ENCODE results near the gene MALRD1.

Gene MALRD1

DNA sequence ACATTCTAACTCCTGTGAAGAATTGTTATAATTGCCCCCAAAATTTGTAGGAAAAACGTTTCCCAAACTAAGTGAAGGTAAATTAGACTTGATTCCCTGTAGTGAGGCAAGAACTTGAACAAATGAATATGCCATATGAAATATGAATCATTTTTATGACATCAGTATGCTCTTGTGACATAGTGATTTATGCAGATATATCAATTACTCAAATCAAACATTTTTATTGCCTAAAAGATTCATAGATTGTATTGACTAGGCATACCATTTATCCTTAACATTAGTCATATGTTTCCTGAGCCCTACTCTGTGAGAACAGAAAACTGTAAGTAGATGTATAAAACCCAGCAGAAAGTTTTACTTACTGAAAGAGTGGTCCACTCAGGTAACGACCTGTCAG is 245.6 kb downstream of the MALRD1 start:
- Histone ChIP-seq H3K27me3 (ENCODE audit: insufficient read depth, low read length) (no peaks in the 10 kb centered on the region), H3K9me3 (ENCODE audit: insufficient read depth, low read depth, low read length) (no peaks in the 10 kb centered on the region), H3K4me1 (ENCODE audit: insufficient read depth, low read length) (peaks cover 6% of the 10 kb centered on the region; the same call in 1 of the 2 replicates), H3K36me3 (ENCODE audit: insufficient read depth, low read length) (no peaks in the 10 kb centered on the region), H3K4me3 (ENCODE audit: low read length) (no peak overlapping the region), H3K27ac (ENCODE audit: low read depth, low read length) (no peak overlapping the region), H3K9ac (ENCODE audit: low read depth, low read length) (no peak overlapping the region)
- WGBS = 74% methylated on average over 2 of the region's 2 CpGs

DNA sequence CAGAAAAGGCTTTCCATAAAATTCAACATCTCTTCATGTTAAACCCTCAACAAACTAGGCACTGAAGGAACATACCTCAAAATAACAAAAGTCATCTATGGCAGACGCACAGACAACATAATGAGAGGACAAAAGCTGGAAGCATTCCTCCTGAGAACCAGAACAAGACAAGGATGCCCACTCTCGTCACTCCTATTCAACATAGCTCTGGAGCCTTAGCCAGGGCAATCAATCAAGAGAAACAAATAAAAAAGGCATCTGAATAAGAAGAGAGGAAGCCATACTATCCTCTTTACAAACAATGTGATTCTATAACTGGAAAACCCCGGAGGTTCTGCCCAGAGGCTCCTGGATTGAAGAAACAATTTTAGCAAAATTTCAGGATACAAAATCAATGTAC is 251.0 kb downstream of the MALRD1 start:
- no peak overlapping the region for H3K4me3 ChIP-seq (ENCODE audit: low read length)
- no peaks in the 10 kb centered on the region for H3K9me3 ChIP-seq (ENCODE audit: insufficient read depth, low read depth, low read length)
- WGBS = 85% methylated on average over 3 of the region's 3 CpGs
- no peak overlapping the region for H3K9ac ChIP-seq (ENCODE audit: low read depth, low read length)
- no peaks in the 10 kb centered on the region for H3K36me3 ChIP-seq (ENCODE audit: insufficient read depth, low read length)
- peaks cover 6% of the 10 kb centered on the region; the same call in 1 of the 2 replicates for H3K4me1 ChIP-seq (ENCODE audit: insufficient read depth, low read length)
- H3K27ac ChIP-seq (ENCODE audit: low read depth, low read length) = no peak overlapping the region
- H3K27me3 ChIP-seq (ENCODE audit: insufficient read depth, low read length) = no peaks in the 10 kb centered on the region

DNA sequence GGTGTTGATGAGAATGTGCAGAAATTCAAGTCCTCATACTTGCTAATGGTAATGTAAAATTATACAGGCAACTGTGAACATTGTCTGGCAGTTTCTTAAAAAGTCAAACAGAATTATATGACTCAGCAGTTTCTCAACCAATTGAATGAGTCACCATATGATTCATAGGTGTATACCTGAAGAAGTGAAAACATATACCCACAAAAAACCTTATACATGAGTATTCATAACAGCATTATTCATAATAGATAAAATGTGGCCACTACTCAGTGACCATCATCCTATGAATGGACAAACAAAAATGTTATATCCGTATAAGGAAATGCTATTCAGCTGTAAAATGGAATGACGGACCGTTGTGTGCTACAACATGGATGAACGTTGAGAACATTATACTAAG is 253.5 kb downstream of the MALRD1 start:
- Histone ChIP-seq H3K27ac (ENCODE audit: low read depth, low read length) (no peak overlapping the region), H3K9ac (ENCODE audit: low read depth, low read length) (no peak overlapping the region), H3K36me3 (ENCODE audit: insufficient read depth, low read length) (no peaks in the 10 kb centered on the region), H3K4me1 (ENCODE audit: insufficient read depth, low read length) (peaks cover 6% of the 10 kb centered on the region; the same call in 1 of the 2 replicates), H3K9me3 (ENCODE audit: insufficient read depth, low read depth, low read length) (no peaks in the 10 kb centered on the region), H3K4me3 (ENCODE audit: low read length) (no peak overlapping the region), H3K27me3 (ENCODE audit: insufficient read depth, low read length) (no peaks in the 10 kb centered on the region)
- WGBS = 96% methylated on average over 4 of the region's 4 CpGs

DNA sequence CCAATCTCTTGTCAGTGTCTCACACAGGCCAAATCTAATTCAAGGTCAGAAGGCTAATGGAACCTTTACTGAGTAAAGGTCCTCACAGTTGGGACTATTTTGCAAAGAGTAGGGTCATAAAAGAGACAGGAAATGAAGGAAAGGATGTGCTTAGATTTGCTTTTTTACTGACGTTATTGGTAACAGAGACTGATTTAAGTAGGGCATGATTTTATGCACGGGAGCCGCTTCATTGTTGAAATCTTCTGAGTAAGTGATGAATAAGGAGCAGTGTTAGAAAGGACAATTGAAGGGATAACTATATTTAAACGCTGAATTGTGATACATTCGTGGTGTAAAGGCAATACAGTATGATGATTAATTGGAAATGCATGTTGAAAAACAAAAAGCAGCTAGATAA is 261.5 kb downstream of the MALRD1 start:
- Histone ChIP-seq H3K9me3 (ENCODE audit: insufficient read depth, low read depth, low read length) (no peaks in the 10 kb centered on the region), H3K4me3 (ENCODE audit: low read length) (no peak overlapping the region), H3K9ac (ENCODE audit: low read depth, low read length) (no peak overlapping the region), H3K4me1 (ENCODE audit: insufficient read depth, low read length) (no peaks in the 10 kb centered on the region), H3K27ac (ENCODE audit: low read depth, low read length) (no peak overlapping the region), H3K27me3 (ENCODE audit: insufficient read depth, low read length) (no peaks in the 10 kb centered on the region), H3K36me3 (ENCODE audit: insufficient read depth, low read length) (no peaks in the 10 kb centered on the region)
- 89% methylated on average over 5 of the region's 5 CpGs for WGBS

DNA sequence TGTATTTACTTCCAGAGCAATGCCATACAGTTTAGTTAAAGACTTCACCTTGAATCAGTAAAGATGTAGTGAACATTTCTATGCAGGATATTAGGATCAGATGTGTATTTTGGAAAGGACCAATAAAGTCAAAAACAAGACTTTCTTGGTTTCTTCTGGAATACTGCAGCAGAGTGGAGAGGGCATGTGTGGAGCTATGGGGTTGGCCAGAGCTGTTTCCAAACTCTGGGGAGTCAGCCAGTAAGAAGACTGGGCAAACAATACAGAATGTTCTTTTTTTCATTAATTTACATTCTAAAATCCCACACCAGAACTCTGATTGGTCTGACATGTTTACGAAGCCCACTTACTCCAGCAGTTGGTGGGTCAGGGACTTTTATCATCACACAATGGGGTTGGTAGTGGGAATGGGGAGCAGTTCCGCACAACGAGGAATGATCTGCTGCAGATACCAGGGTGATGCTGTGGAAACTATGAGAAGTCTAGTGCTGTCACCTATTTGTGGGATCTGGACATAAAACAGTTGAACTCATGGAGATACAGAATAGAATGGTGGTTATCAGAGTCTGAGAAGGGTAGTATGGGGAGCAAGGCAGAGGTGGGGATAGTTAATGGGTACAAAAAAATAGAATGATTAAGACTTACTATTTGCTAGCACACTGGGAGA is 267.7 kb downstream of the MALRD1 start:
- no peaks in the 10 kb centered on the region for H3K9me3 ChIP-seq (ENCODE audit: insufficient read depth, low read depth, low read length)
- no peaks in the 10 kb centered on the region for H3K27me3 ChIP-seq (ENCODE audit: insufficient read depth, low read length)
- H3K27ac ChIP-seq (ENCODE audit: low read depth, low read length) = no peak overlapping the region
- 96% methylated on average over 3 of the region's 3 CpGs for WGBS
- H3K4me1 ChIP-seq (ENCODE audit: insufficient read depth, low read length) = no peaks in the 10 kb centered on the region
- H3K36me3 ChIP-seq (ENCODE audit: insufficient read depth, low read length) = no peaks in the 10 kb centered on the region
- H3K4me3 ChIP-seq (ENCODE audit: low read length) = no peak overlapping the region
- H3K9ac ChIP-seq (ENCODE audit: low read depth, low read length) = no peak overlapping the region

DNA sequence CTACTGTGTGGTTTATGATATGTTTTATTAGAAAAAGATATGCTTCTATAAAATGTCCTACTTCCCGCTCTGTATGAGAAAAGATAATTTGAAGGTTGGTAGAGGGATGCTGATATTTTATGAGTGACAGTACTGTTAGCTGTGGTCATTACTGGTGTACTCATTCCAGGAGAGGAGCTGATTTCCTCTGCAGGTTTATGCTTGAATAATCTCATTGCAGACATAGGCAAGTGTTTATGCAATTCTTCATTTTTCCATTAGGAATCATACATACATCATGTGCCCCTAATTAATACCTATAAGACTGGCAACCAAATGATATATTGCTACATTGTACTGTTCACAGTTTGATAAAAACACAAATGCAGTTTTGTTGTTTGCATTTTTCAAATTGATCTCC is 269.4 kb downstream of the MALRD1 start:
- Histone ChIP-seq H3K4me3 (ENCODE audit: low read length) (no peak overlapping the region), H3K4me1 (ENCODE audit: insufficient read depth, low read length) (no peaks in the 10 kb centered on the region), H3K27ac (ENCODE audit: low read depth, low read length) (no peak overlapping the region), H3K9me3 (ENCODE audit: insufficient read depth, low read depth, low read length) (no peaks in the 10 kb centered on the region), H3K9ac (ENCODE audit: low read depth, low read length) (no peak overlapping the region), H3K36me3 (ENCODE audit: insufficient read depth, low read length) (no peaks in the 10 kb centered on the region), H3K27me3 (ENCODE audit: insufficient read depth, low read length) (no peaks in the 10 kb centered on the region)
- WGBS = 93% methylated on average over 1 of the region's 1 CpG

DNA sequence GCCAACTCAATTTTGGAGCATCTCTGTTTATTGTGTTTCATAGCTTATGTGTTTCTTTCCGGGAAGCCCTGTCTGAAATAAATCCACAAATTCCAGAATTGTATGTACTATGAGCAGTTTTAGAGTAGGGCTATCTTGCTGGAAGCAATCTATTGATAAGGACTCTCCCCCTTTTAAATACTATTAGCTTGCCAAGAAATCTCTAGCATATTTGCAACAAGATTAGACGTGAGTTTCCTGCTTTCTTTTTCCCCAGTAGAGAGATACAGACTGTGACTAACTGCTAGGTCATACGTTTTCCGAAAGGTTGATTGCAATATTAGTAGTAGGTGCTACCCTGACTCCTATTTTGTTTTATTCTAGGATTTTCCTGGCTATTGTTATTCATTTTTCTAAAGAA is 277.0 kb downstream of the MALRD1 start:
- Histone ChIP-seq H3K9ac (ENCODE audit: low read depth, low read length) (no peak overlapping the region), H3K27ac (ENCODE audit: low read depth, low read length) (no peak overlapping the region), H3K9me3 (ENCODE audit: insufficient read depth, low read depth, low read length) (no peaks in the 10 kb centered on the region), H3K4me1 (ENCODE audit: insufficient read depth, low read length) (no peaks in the 10 kb centered on the region), H3K36me3 (ENCODE audit: insufficient read depth, low read length) (no peaks in the 10 kb centered on the region), H3K4me3 (ENCODE audit: low read length) (no peak overlapping the region), H3K27me3 (ENCODE audit: insufficient read depth, low read length) (no peaks in the 10 kb centered on the region)
- 92% methylated on average over 2 of the region's 4 CpGs for WGBS

DNA sequence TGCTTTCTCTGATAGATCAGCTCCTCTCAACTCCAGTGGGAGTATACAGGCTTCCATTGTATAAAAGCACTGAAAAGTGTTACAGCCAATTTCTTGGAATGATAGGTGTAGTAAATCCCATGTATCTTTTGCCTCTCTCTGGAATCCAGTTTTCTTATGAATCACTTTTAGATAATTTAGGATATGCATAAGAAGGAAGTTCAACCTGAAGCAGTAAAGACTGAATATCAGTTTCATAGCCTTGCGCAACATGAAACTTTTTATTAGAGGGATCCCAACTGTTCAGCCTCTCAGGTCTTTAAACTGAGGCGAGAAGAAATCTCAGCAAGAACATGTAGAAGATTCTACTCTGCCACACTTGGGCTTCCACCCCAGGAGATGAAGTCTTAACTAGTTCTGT is 280.0 kb downstream of the MALRD1 start:
- WGBS = 97% methylated on average over 2 of the region's 2 CpGs

DNA sequence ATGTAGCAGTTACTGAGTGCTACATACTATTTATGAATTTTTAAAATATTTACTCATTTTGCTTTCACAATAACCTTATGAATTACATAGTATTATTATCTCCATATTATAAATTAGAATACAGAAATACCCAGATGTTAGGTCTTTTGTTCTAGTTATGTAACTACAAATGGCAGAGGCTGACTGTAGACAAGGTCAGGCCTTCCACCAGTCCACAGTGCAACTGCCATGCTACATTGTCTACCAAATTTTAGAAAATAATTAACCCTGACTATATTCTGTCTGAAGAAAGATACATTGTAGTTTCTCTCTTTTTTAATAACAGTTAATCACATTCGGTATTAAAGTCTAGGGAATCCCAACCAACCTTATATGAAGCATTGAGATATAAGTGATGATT is 280.9 kb downstream of the MALRD1 start:
- H3K9me3 ChIP-seq (ENCODE audit: insufficient read depth, low read depth, low read length) = no peaks in the 10 kb centered on the region
- no CpG with 5 or more reads among the region's 1 CpG for WGBS

More for the DNA sequence above, 280.0 kb downstream of the MALRD1 start:
- no peaks in the 10 kb centered on the region for H3K27me3 ChIP-seq (ENCODE audit: insufficient read depth, low read length)
- no peaks in the 10 kb centered on the region for H3K9me3 ChIP-seq (ENCODE audit: insufficient read depth, low read depth, low read length)
- H3K4me3 ChIP-seq (ENCODE audit: low read length) = no peak overlapping the region
- H3K4me1 ChIP-seq (ENCODE audit: insufficient read depth, low read length) = no peaks in the 10 kb centered on the region
- no peak overlapping the region for H3K9ac ChIP-seq (ENCODE audit: low read depth, low read length)
- H3K27ac ChIP-seq (ENCODE audit: low read depth, low read length) = no peak overlapping the region
- H3K36me3 ChIP-seq (ENCODE audit: insufficient read depth, low read length) = no peaks in the 10 kb centered on the region

DNA sequence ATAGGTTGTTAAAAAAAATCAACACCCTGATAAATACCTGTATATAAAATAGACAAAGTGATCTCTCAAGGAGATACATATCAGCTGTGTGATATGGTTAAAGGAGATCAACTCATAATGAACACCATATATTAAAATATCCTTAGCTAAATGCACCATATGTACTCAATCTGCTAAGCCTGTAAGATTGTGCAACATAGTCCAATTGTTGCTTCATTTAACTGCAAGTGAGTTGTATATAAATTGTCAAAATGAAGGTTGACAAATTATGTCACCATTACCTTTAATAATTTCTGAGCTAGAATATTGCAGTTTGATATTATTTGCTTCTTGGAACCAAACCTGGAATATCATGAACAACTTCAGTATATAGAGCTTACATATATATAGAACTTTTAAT is 283.7 kb downstream of the MALRD1 start:
- H3K9me3 ChIP-seq (ENCODE audit: insufficient read depth, low read depth, low read length) = no peaks in the 10 kb centered on the region
- no peak overlapping the region for H3K9ac ChIP-seq (ENCODE audit: low read depth, low read length)
- no peaks in the 10 kb centered on the region for H3K27me3 ChIP-seq (ENCODE audit: insufficient read depth, low read length)
- no peak overlapping the region for H3K27ac ChIP-seq (ENCODE audit: low read depth, low read length)
- no peaks in the 10 kb centered on the region for H3K4me1 ChIP-seq (ENCODE audit: insufficient read depth, low read length)
- no peaks in the 10 kb centered on the region for H3K36me3 ChIP-seq (ENCODE audit: insufficient read depth, low read length)
- H3K4me3 ChIP-seq (ENCODE audit: low read length) = no peak overlapping the region

More for the DNA sequence above, 280.9 kb downstream of the MALRD1 start:
- Histone ChIP-seq H3K36me3 (ENCODE audit: insufficient read depth, low read length) (no peaks in the 10 kb centered on the region), H3K27me3 (ENCODE audit: insufficient read depth, low read length) (no peaks in the 10 kb centered on the region), H3K4me1 (ENCODE audit: insufficient read depth, low read length) (no peaks in the 10 kb centered on the region), H3K27ac (ENCODE audit: low read depth, low read length) (no peak overlapping the region), H3K4me3 (ENCODE audit: low read length) (no peak overlapping the region), H3K9ac (ENCODE audit: low read depth, low read length) (no peak overlapping the region)

DNA sequence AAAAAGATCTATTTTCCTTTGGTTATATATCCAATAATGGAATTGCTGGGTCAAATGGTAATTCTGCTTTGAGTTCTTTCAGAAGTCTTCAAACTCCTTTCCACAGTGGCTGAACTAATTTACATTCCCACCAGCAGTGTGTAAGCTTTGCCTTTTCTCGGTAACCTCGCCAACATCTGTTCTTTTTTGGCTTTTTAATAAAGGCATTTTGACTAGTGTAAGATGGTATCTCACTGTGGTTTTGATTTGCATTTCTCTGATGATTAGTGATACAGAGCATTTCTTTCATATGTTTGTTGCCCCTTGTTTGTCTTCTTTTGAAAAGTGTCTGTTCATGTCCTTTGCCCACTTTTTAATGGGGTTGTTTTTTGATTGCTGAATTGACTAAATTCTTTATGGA is 285.0 kb downstream of the MALRD1 start:
- Histone ChIP-seq H3K9ac (ENCODE audit: low read depth, low read length) (no peak overlapping the region), H3K4me3 (ENCODE audit: low read length) (no peak overlapping the region), H3K27me3 (ENCODE audit: insufficient read depth, low read length) (no peaks in the 10 kb centered on the region), H3K36me3 (ENCODE audit: insufficient read depth, low read length) (no peaks in the 10 kb centered on the region), H3K9me3 (ENCODE audit: insufficient read depth, low read depth, low read length) (no peaks in the 10 kb centered on the region), H3K27ac (ENCODE audit: low read depth, low read length) (no peak overlapping the region), H3K4me1 (ENCODE audit: insufficient read depth, low read length) (no peaks in the 10 kb centered on the region)
- WGBS = 94% methylated on average over 2 of the region's 2 CpGs

DNA sequence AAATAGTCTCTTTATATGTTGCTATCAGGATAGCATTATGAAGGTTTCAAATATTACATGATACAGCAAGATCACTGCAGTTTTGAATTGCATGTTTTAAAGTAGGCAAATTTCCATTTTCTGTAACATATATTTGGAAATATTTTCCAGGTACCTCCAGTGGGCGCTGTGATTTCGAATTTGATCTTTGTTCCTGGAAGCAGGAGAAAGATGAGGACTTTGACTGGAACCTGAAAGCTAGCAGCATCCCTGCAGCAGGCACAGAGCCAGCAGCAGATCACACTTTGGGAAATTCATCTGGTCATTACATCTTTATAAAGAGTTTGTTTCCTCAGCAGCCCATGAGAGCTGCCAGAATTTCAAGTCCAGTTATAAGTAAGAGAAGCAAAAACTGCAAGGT is 299.0 kb downstream of the MALRD1 start:
- Histone ChIP-seq H3K36me3 (ENCODE audit: insufficient read depth, low read length) (no peaks in the 10 kb centered on the region), H3K9me3 (ENCODE audit: insufficient read depth, low read depth, low read length) (no peaks in the 10 kb centered on the region), H3K4me1 (ENCODE audit: insufficient read depth, low read length) (no peaks in the 10 kb centered on the region), H3K4me3 (ENCODE audit: low read length) (no peak overlapping the region), H3K9ac (ENCODE audit: low read depth, low read length) (no peak overlapping the region), H3K27ac (ENCODE audit: low read depth, low read length) (no peak overlapping the region), H3K27me3 (ENCODE audit: insufficient read depth, low read length) (no peaks in the 10 kb centered on the region)
- 29% methylated on average over 2 of the region's 2 CpGs for WGBS
